Left ventricle myocardium superior (tissue), 1 donor: ENCODE measurements around the gene P3H3. TPM values are rescaled to one million over a fixed set of nuclear protein-coding genes. Genes with fewer than 3 reads are reported as not detected.
"Not testable (repeated sequence)": the region's sequence is repeated elsewhere in the genome, so short reads cannot be mapped to it uniquely, and the experiment has no call there.

Experiments
- ATAC-seq: fragments of 200-7000 bp; cut with Tn5 transposase; one replicate; pipeline ENCODE4 v1.9.1; 2020; ENCODE audit warnings: mild to moderate bottlenecking, moderate library complexity
- DNase-seq: peaks from one replicate; pipeline ENCODE4 v3.0.0-alpha.2; 2020
- intact Hi-C: fragments of 100-400 bp; cut with micrococcal nuclease; formaldehyde crosslinking; loops from one replicate; pipeline ENCODE4 v1.11.0; 2022
- total RNA-seq: library from RNA; stranded (reverse); fragmentation: NEBNext Ultra II Directional; extraction: Animal tissue kit (Norgen Biotek cat#: 25700); gene quantifications from one replicate; pipeline ENCODE4 v1.2.1, GENCODE V29; 2021
- donor health status: DM: no; HTN: yes; CAD: no; lungs with severe emphysema.

P3H3 gene
- total RNA-seq, 1 donor from 2014 or later: 11.5 TPM

DNA sequence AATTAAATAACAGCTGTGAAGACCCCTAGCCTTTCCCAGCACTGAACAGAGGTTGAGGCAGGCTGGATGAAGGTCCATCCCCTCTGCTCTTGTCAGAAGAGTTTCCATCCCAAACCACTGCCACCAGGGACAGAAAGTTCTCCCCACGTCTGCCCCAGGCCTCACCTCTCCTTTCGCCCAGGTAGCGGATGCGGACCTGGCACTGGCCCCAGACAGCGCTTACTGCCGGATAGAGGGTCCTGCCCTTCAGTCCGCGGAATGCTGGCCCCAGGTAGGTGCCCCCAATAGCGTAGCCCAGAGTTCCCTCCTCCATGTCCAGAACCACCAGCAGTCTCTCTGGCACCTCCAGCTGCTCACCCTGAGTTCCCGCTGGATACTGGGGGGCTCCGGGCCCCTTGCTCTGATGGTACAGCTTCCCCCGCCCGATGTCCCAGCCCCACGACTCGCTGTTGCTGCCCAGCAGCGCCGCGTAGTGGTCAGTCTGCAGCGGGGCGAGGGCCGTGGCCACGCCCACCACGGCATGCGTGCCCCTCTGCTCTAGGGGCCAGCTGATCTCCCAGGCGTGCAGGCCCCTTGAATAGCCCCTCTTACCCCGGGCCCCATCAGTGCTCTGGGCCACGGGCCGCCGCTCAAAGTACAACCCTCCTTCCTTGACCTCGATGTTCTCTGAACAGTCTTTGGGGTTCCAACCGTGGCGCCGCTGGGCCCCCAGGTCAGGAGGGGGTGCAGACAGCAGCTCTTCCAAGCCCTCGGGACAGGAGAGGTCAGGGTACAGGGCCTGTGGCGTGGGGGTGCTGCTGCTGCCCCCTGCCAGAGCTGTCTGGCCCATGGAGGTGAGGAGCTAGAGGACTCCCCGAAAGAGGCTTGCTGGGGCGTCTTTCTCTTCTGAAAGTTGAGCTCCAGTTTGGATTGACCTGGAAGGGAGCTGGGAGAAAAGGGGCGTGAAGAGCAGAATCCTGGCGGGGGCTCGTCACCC lies 44.2 kb downstream of the P3H3 start:
- ATAC-seq (peak; percentile 74), DNase-seq (peak; percentile 92)
- intact Hi-C loops: no loop called here

DNA sequence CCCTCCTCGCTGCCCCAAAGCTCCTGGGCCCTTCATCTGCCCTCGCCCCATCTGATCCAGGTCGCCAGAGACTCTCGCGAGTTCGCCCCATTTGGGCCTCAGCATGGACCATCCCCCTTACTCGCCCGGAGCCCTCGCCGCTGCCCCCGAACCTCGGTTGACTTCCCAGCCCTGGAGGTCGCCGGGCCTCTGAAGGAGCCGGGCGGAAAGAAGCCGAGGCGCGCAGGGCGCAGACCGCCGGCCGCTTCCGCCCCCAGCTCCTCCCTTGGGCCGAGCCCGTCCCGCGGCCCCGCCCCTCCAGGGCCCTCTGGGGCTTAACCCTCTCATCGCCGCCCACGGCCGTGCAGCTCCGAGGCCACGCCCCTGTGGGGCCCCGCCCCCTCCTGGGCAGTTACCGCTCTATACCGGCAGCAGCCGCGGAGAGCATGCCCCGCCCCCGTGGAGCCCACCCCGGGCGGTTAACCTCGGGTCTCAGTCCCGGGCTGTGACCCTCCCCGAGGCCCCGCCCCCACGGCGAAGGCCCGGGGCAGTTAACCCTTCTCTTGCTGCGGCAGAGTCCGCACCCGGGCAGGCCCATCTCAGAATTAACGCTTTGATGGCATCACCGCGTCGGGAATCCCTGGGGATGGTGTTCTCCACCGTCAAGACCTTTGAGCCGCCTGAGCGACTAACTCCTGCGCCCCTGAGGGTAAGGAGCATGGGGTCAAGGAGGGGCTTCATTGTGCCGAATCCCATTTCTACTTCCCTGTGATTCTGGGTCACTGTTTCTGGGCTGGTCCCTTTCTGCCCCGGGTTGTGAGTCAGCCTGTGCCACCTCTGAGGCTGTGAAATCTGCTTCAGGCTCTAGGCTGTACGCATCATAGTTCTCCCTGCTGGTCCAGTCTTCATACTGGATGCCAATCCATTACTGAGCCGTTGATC lies 45.1 kb downstream of the P3H3 start, which contains the start of gene SPSB2:
Gene SPSB2 (minus strand): TSS at position 210 of the 921 bp plus-strand sequence. CDS start 402 bp downstream, outside the sequence.
- DNase-seq (peak; percentile 99), ATAC-seq (peak; percentile 91)
- intact Hi-C loops: no loop called here

DNA sequence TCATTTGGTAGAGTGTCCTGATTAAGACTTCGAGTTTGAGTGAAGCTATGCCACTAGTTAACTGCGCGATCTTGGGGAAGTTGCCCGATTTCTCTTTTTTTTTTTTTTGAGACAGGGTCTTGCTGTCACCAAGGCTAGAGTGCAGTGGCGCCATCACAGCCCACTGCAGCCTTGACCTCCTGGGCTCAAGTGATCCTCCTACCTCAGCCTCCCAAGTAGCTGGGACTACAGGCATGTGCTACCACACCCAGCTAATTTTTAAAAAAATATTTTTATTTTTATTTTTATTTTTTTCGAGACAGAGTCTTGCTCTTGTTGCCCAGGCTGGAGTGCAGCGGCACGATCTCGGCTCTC lies 45.8 kb downstream of the P3H3 start:
- not testable (repeated sequence) for DNase-seq, ATAC-seq

DNA sequence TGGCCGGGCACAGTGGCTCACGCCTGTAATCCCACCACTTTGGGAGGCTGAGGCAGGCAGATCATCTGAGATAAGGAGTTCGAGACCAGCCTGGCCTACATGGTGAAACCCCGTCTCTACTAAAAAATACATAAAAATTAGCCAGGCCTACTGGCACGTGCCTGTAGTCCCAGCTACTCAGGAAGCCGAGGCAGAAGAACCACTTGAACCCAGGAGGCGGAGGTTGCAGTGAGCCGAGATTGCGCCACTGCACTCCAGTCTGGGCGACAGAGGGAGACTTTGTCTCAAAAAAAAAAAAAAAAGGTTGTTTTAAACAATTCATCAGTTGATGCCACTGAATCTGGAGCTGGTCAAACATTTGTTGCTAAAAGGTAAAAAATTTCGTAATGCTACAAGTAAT lies 51.6 kb downstream of the P3H3 start:
- intact Hi-C loops, ATAC-seq, DNase-seq: not testable (repeated sequence)

More for the DNA sequence above, 45.8 kb downstream of the P3H3 start:
- intact Hi-C loops: not testable (repeated sequence)

DNA sequence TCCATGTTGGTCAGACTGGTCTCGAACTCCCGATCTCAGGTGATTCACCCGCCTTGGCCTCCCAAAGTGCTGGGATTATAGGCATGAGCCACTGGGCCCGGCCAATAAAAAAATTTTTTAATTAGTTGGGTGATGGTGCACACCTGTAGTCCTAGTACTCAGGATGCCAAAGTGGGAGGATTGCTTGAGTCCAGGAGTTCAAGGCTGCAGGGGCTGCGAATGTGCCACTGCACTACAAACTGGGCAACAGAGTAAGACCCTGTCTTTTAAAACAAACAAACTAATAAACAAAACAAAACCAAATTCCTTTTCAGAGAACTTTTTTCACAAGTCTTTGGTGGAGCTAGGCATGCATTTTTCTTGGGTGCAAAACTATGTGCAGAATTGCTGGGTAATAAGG lies 55.0 kb downstream of the P3H3 start:
- DNase-seq: no peak
- no peak for ATAC-seq
- intact Hi-C loops: no loop called here

DNA sequence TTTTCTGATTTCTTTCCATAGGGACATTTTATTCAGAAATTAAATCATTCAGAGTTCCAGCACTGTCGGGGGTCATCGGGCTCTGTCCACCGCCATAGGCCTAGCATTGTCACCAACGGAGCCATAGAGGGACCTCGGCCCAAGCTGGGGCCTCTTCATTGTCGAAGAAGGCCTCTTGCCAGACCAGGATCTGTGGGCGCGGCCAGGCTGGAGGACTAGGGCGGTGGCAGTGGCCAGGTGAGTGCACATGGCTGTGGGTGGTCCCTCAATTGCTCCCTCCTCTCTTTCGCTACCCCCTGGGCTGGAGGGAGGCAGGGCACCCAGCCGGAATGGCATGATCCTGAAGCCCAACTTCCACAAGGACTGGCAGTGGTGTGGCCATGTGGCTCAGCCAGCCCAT lies 55.5 kb downstream of the P3H3 start:
- ATAC-seq (no peak), DNase-seq (no peak)
- intact Hi-C loops: no loop called here

DNA sequence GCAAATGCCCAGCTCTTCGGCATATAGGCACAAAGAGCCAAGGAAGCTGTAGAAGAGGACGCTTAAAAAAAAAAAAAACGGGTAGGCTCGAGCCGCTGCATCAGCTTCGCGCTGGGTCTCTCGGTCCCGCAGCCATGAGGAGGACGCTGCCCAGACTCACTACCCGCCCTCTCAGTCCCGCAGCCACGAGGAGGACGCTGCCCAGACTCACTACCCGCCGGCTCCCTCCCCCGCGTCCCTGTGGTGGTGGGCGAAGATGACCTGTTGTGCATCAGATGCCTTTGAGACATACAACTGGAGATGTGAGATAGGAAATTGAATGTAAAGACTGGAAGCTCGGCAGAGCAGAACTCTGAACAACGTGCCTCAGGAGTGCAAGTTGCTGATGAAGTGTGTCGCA lies 56.3 kb downstream of the P3H3 start:
- intact Hi-C loops: no loop called here
- DNase-seq (no peak), ATAC-seq (no peak)

DNA sequence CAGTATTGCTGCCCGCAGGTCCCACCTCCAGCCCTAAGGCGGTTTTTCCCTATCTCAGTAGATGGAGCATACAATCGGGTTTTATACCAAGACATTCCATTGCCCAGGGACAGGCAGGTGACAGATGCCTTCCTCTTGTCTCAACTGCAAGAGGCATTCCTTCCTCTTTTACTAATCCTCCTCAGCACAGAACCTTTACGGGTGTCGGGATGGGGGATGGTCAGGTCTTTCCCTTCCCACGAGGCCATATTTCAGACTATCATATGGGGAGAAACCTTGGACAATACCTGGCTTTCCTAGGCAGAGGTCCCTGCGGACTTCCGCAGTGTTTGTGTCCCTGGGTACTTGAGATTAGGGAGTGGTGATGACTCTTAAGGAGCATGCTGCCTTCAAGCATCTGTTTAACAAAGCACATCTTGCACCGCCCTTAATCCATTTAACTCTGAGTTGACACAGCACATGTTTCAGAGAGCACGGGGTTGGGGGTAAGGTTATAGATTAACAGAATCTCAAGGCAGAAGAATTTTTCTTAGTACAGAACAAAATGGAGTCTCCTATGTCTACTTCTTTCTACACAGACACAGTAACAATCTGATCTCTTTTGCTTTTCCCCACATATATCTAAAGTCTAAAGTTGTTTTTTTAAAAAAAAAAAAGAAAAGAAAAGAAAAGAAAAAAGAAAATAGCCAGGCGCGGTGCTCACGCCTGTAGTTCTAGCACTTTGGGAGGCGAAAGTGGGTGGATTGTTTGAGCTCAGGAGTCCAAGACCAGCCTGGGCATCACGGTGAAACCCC lies 58.2 kb downstream of the P3H3 start:
- ATAC-seq, intact Hi-C loops, DNase-seq: not testable (repeated sequence)

DNA sequence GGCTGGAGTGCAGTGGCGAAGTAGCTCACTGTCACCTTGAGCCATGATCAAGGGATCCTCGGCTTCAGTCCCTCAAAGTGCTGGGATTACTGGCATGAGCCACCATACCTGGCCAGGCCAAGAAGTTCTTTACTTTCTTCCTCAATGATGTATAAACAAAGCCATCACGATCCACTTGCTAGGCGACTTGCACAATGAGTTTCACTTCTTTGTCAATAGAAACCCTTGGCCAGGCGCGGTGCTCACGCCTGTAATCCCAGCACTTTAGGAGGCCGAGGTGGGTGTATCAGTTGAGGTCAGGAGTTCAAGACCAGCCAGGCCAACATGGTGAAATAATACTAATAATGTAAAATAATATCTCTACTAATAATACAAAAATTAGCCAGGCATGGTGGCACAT lies 59.3 kb downstream of the P3H3 start:
- intact Hi-C loops: no loop called here
- ATAC-seq: no peak
- DNase-seq: no peak

DNA sequence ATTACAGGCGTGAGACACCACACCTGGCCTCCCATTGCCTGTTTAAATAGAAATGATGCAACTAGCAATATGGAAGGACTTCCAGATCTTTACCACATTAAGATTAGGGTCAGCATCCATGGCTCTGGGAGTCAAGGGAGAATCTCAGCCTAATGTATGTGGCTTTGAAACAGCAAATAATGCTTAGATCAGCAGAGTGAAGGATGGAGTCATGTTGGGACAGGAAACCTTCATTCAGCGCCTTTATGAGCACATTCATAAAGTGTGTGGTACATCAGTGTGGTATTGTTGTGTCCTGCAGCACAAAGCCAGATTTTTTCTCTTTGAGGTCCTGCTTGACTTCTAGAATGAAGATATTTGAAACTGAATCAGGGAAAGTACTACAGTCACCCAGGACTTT lies 60.2 kb downstream of the P3H3 start:
- no peak for ATAC-seq
- intact Hi-C loops: no loop called here

DNA sequence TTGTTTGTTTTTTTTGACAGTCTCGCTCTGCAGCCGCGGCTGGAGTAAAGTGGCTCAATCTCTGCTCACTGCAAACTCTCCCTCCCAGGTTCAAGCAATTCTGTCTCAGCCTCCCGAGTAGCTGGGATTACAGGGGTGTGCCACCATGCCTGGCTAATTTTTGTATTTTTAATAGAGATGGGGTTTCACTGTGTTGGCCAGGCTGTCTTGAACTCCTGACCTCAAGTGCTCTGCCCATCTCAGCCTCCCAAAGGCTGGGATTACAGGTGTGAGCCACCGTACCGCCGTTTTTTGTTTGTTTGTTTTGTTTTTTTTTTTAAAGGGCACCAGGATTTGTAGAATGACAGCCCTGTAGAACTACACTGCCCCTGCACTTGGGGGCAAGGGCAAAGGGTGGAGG lies 60.6 kb downstream of the P3H3 start:
- intact Hi-C loops, DNase-seq, ATAC-seq: not testable (repeated sequence)

More for the DNA sequence above, 60.2 kb downstream of the P3H3 start:
- no peak for DNase-seq

Other genes starting within 250 kb of the P3H3 start
- 159 TPM for gene CHD4, start 221.0 kb upstream of the P3H3 start, total RNA-seq
- gene LPAR5, start 192.4 kb upstream of the P3H3 start, total RNA-seq: 8.6 TPM
- 2.2 TPM for gene ACRBP, start 181.0 kb upstream of the P3H3 start, total RNA-seq
- 30.1 TPM for gene ING4, start 165.3 kb upstream of the P3H3 start, total RNA-seq
- gene ZNF384, start 139.0 kb upstream of the P3H3 start, total RNA-seq: 31.8 TPM
- 0.25 TPM for gene PIANP, start 127.6 kb upstream of the P3H3 start, total RNA-seq
- gene COPS7A, start 104.4 kb upstream of the P3H3 start, total RNA-seq: 81.9 TPM
- gene MLF2, start 75.3 kb upstream of the P3H3 start, total RNA-seq: 158 TPM
- 133 TPM for gene PTMS, start 62.0 kb upstream of the P3H3 start, total RNA-seq
- gene LAG3, start 55.9 kb upstream of the P3H3 start, total RNA-seq: 0.37 TPM
- 8.4 TPM for gene CD4, start 38.9 kb upstream of the P3H3 start, total RNA-seq
- gene GPR162, start 6.6 kb upstream of the P3H3 start, total RNA-seq: 5.3 TPM
- gene GNB3, start 12.5 kb downstream of the P3H3 start, total RNA-seq: 5.4 TPM
- gene CDCA3, start 22.9 kb downstream of the P3H3 start, total RNA-seq: 0.32 TPM
- gene USP5, start 23.7 kb downstream of the P3H3 start, total RNA-seq: 66.2 TPM
- gene TPI1, start 39.1 kb downstream of the P3H3 start, total RNA-seq: 855 TPM
- 2.2 TPM for gene SPSB2, start 44.9 kb downstream of the P3H3 start, total RNA-seq
- 7.7 TPM for gene LRRC23, start 76.4 kb downstream of the P3H3 start, total RNA-seq
- gene ENO2, start 86.2 kb downstream of the P3H3 start, total RNA-seq: 12.0 TPM
- gene ATN1, start 99.6 kb downstream of the P3H3 start, total RNA-seq: 83.1 TPM
- not detected for gene RNU7-1, start 115.4 kb downstream of the P3H3 start, total RNA-seq
- gene C12orf57, start 115.6 kb downstream of the P3H3 start, total RNA-seq: 238 TPM
- gene PTPN6, start 122.9 kb downstream of the P3H3 start, total RNA-seq: 6.0 TPM
- gene PHB2, start 142.3 kb downstream of the P3H3 start, total RNA-seq: 150 TPM
- 39.4 TPM for gene EMG1, start 142.5 kb downstream of the P3H3 start, total RNA-seq
- gene LPCAT3, start 190.1 kb downstream of the P3H3 start, total RNA-seq: 55.9 TPM
- gene C1S, start 232.3 kb downstream of the P3H3 start, total RNA-seq: 116 TPM